ENCODE measurements around the gene NRF1. TPM values are rescaled to one million over a fixed set of nuclear protein-coding genes. Genes with fewer than 3 reads are reported as not detected.

The NRF1 gene
- total and polyA plus RNA-seq, 9 donors = 11.5 to 33.5 (median 21.7) TPM

GRCh38 chr7:129752760-129753159 is 141.2 kb downstream of the NRF1 start:
- no peaks in the 10 kb centered on the region for H3K36me3 ChIP-seq

DNA sequence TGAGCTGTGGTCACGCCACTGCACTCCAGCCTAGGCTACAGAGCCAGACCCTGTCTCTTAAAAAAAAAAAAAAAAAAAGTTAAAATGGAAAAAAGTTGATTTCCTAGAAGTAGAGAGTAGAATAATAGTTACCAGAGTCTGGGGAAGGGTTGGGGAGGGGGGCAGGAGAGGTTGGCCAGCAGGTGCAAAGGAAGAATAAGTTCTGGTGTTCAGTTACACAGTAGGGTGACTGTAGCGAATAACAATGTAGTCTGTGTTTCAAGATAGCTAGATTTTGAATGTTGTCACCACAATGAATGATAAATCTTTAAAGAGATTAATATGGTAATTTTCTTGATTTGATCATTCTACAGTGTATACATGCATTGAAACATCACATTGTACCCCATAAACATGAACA is 142.9 kb downstream of the NRF1 start:
- H3K4me3 ChIP-seq = no peak overlapping the region
- no peak for DNase-seq
- H3K27me3 ChIP-seq = no peaks in the 10 kb centered on the region
- intact Hi-C loops (cut with DNase I) = no loop called here
- no peaks in the 10 kb centered on the region for H3K9me3 ChIP-seq
- TF ChIP-seq CTCF (IDR thresholded peaks at IDR 0.05) = no peak
- TF ChIP-seq POLR2A (IDR thresholded peaks at IDR 0.05) = no peak
- no peak for TF ChIP-seq EP300 (IDR thresholded peaks at IDR 0.05)
- H3K27ac ChIP-seq = no peak overlapping the region
- WGBS, 3 donors = 93 to 99% (median 98%) methylated on average over 2 of the region's 2 CpGs
- no peaks in the 10 kb centered on the region for H3K4me1 ChIP-seq (ENCODE audit: insufficient read depth)
- no peaks in the 10 kb centered on the region for H3K36me3 ChIP-seq

More at GRCh38 chr7:129752760-129753159, 141.2 kb downstream of the NRF1 start:
- H3K4me3 ChIP-seq = no peak overlapping the region
- H3K27me3 ChIP-seq = no peaks in the 10 kb centered on the region
- WGBS, 3 donors = 88 to 90% (median 89%) methylated on average over 6 of the region's 6 CpGs
- DNase-seq = no peak
- TF ChIP-seq POLR2A (IDR thresholded peaks at IDR 0.05) = no peak
- no peak for TF ChIP-seq CTCF (IDR thresholded peaks at IDR 0.05)
- no peak for TF ChIP-seq EP300 (IDR thresholded peaks at IDR 0.05)
- no peak overlapping the region for H3K27ac ChIP-seq
- no peaks in the 10 kb centered on the region for H3K9me3 ChIP-seq
- intact Hi-C loops (cut with DNase I) = no loop called here
- no peaks in the 10 kb centered on the region for H3K4me1 ChIP-seq (ENCODE audit: insufficient read depth)

- 85 to 89% (median 86%) methylated on average over 5 of the region's 5 CpGs for WGBS, 3 donors
- Histone ChIP-seq H3K4me1 (ENCODE audit: insufficient read depth) (no peaks in the 10 kb centered on the region), H3K9me3 (no peaks in the 10 kb centered on the region), H3K36me3 (no peaks in the 10 kb centered on the region), H3K4me3 (no peak overlapping the region), H3K27me3 (no peaks in the 10 kb centered on the region), H3K27ac (no peak overlapping the region)
- intact Hi-C loops (cut with DNase I) = no loop called here
- no peak for TF ChIP-seq POLR2A (IDR thresholded peaks at IDR 0.05)
- no peak for TF ChIP-seq CTCF (IDR thresholded peaks at IDR 0.05)
- no peak for TF ChIP-seq EP300 (IDR thresholded peaks at IDR 0.05)
- DNase-seq = no peak
Measured at GRCh38 chr7:129757991-129758390, 146.5 kb downstream of the NRF1 start.

DNA sequence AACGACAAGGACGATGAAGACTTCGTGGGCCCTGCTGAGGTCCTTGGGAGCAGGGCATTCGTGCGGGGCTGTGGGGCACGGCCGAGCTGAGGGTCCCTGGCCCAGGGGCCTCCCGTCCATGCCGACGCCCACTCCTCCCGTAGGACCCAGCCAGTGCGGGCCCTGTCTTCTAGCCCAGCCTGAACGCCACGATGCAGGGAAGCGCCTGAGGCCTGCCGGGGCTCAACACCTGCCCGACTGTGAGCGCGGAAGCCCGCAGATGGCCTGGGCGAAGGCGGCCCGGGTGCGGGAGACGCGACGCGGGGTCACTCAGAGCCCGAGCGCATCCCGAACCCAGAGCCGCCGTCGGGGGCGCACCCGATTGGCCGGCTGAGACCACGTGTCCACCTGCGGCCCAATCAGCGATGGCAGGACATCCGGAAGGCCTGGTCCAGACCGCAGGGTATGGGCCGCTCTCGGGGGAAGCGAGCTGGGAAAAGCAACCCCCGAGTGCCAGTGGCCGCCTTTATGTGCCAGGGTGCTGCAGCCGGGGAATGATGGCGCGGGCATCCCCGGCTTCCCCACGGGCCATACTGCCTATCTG is 151.0 kb downstream of the NRF1 start:
- no peak for DNase-seq
- Histone ChIP-seq H3K4me1 (ENCODE audit: insufficient read depth) (no peaks in the 10 kb centered on the region), H3K36me3 (no peaks in the 10 kb centered on the region), H3K9me3 (no peaks in the 10 kb centered on the region), H3K27me3 (no peaks in the 10 kb centered on the region), H3K27ac (no peak overlapping the region), H3K4me3 (no peak overlapping the region)
- intact Hi-C loops (cut with DNase I) = no loop called here
- WGBS, 3 donors = 90 to 94% (median 94%) methylated on average over 50 to 52 of the region's 52 CpGs
- TF ChIP-seq POLR2A (IDR thresholded peaks at IDR 0.05) (no peak), CTCF (IDR thresholded peaks at IDR 0.05) (no peak), EP300 (IDR thresholded peaks at IDR 0.05) (no peak)

Data from ovary (tissue), 9 donors.